SW480 (cell line): ENCODE measurements around the gene TRAM2.
A peak's percentile ranks its signal among the peaks of the same experiment; 100 is the strongest.

Experiments
- DNase-seq: peaks from one replicate; pipeline ENCODE4 v3.0.0-alpha.2; 2016; ENCODE audit warnings: low spot score

Gene TRAM2

GRCh38 chr6:52595000-52595795 lies 18.3 kb upstream of the TRAM2 start:
- peak; percentile 24 for DNase-seq

- no peak for DNase-seq
Measured at GRCh38 chr6:52594221-52594620, 17.4 kb upstream of the TRAM2 start.

GRCh38 chr6:52591832-52592231 lies 15.0 kb upstream of the TRAM2 start:
- DNase-seq, result no peak

- DNase-seq, result no peak
Measured at GRCh38 chr6:52590152-52590891, 13.5 kb upstream of the TRAM2 start.

GRCh38 chr6:52588710-52589091 lies 11.8 kb upstream of the TRAM2 start:
- DNase-seq, result no peak

GRCh38 chr6:52588087-52588709 lies 11.3 kb upstream of the TRAM2 start:
- no peak for DNase-seq

GRCh38 chr6:52587001-52587400 lies 10.1 kb upstream of the TRAM2 start:
- no peak for DNase-seq

GRCh38 chr6:52584203-52584602 lies 7.3 kb upstream of the TRAM2 start:
- DNase-seq, result no peak

- DNase-seq, result no peak
Measured at GRCh38 chr6:52582996-52583395, 6.1 kb upstream of the TRAM2 start.

GRCh38 chr6:52582446-52582845 lies 5.6 kb upstream of the TRAM2 start:
- DNase-seq, result no peak

GRCh38 chr6:52580905-52581304 lies 4.0 kb upstream of the TRAM2 start:
- no peak for DNase-seq

- no peak for DNase-seq
Measured at GRCh38 chr6:52579006-52579660, 2.3 kb upstream of the TRAM2 start.

- DNase-seq, result no peak
Measured at GRCh38 chr6:52577778-52578463, 1.1 kb upstream of the TRAM2 start.

GRCh38 chr6:52576392-52577021 lies 353 bp downstream of the TRAM2 start:
- peak; percentile 82 for DNase-seq

- DNase-seq, result no peak
Measured at GRCh38 chr6:52576054-52576391, 837 bp downstream of the TRAM2 start.

- DNase-seq, result no peak
Measured at GRCh38 chr6:52575502-52575892, 1.4 kb downstream of the TRAM2 start.

GRCh38 chr6:52574709-52575501 lies 2.0 kb downstream of the TRAM2 start:
- DNase-seq, result peak; percentile 39

GRCh38 chr6:52573295-52573694 lies 3.6 kb downstream of the TRAM2 start:
- no peak for DNase-seq

- DNase-seq, result no peak
Measured at GRCh38 chr6:52572536-52572935, 4.3 kb downstream of the TRAM2 start.

- no peak for DNase-seq
Measured at GRCh38 chr6:52571099-52571755, 5.6 kb downstream of the TRAM2 start.
